B cell (primary cell): ENCODE results near the gene SETBP1.

Experiments used
- EZH2 ChIP-seq: IDR thresholded peaks from 2 replicates; pipeline ENCODE4 v1.6.1; 2012; ENCODE audit warnings: borderline replicate concordance, low read depth, mild to moderate bottlenecking, moderate library complexity, low read length; ENCODE audit not compliant: insufficient read depth, poor library complexity, severe bottlenecking
- TF ChIP-seq, protein P1 (sequence below): fragments of 200-600 bp; IDR thresholded peaks from one replicate; pipeline ENCODE4 v1.8.0; 2022; ENCODE audit warnings: antibody characterized with exemption, mild to moderate bottlenecking

DNA sequence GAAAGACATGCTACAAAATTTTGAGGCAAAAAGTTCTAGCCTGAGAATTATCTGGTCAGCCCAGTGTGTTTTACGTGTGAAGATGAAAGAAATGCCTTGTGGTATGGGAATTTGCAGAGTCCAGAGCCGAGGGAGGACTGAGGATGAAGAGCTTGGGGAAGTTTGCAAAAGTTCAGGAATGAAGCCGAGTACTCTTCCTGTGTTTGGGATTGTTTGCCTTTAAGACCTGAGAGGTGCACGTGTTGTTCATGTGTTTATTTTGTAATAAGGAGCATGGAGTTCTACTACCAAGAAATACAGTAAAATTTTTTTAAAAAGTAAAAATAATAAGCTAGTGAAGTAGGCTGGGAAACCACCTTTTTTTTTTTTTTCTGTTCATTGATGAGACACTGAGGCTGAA is 14.8 kb downstream of the SETBP1 start:
- TF ChIP-seq EZH2 = no peak
- TF ChIP-seq, protein P1, sequence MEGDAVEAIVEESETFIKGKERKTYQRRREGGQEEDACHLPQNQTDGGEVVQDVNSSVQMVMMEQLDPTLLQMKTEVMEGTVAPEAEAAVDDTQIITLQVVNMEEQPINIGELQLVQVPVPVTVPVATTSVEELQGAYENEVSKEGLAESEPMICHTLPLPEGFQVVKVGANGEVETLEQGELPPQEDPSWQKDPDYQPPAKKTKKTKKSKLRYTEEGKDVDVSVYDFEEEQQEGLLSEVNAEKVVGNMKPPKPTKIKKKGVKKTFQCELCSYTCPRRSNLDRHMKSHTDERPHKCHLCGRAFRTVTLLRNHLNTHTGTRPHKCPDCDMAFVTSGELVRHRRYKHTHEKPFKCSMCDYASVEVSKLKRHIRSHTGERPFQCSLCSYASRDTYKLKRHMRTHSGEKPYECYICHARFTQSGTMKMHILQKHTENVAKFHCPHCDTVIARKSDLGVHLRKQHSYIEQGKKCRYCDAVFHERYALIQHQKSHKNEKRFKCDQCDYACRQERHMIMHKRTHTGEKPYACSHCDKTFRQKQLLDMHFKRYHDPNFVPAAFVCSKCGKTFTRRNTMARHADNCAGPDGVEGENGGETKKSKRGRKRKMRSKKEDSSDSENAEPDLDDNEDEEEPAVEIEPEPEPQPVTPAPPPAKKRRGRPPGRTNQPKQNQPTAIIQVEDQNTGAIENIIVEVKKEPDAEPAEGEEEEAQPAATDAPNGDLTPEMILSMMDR = no peak
